Liver (tissue), 9 donors: Measurements from ENCODE around the gene C1QTNF1. TPM values are rescaled to one million over a fixed set of nuclear protein-coding genes. Genes with fewer than 3 reads are reported as not detected.

Experiments
- DNase-seq: peaks from one replicate; pipeline ENCODE4 v3.0.0-alpha.2; 2017; ENCODE audit warnings: low spot score
- H3K27ac ChIP-seq, 2 donors: one replicate each; pipeline ENCODE4 v1.7.0; 2013; ENCODE audit warnings: inconsistent platforms in 2 of 2, low read length in 2 of 2, control low read depth in 1 of 2, low read depth in 1 of 2, mild to moderate bottlenecking in 1 of 2
- H3K27me3 ChIP-seq, 4 donors: one replicate each; pipeline versions ENCODE4 v1.6.1 to v1.7.0; 2013; ENCODE audit warnings: low read length in 3 of 4, inconsistent platforms in 1 of 4, mild to moderate bottlenecking in 1 of 4, moderate library complexity in 1 of 4; ENCODE audit not compliant: control insufficient read depth in 4 of 4, insufficient read depth in 4 of 4
- H3K36me3 ChIP-seq, 4 donors: one replicate each; pipeline versions ENCODE4 v1.6.1 to v1.7.0; 2013; ENCODE audit warnings: low read length in 3 of 4, mild to moderate bottlenecking in 3 of 4, low read depth in 1 of 4, moderate library complexity in 1 of 4; ENCODE audit not compliant: control insufficient read depth in 4 of 4, insufficient read depth in 3 of 4
- H3K4me1 ChIP-seq, 4 donors: one replicate each; pipeline versions ENCODE4 v1.6.1 to v1.7.0; 2013; ENCODE audit warnings: low read length in 3 of 4, mild to moderate bottlenecking in 3 of 4, moderate library complexity in 1 of 4; ENCODE audit not compliant: control insufficient read depth in 4 of 4, insufficient read depth in 4 of 4
- H3K4me3 ChIP-seq, 3 donors: one replicate each; pipeline versions ENCODE4 v1.6.1 to v1.7.0; 2013; ENCODE audit warnings: low read length in 3 of 3, control low read depth in 1 of 3, low read depth in 1 of 3, mild to moderate bottlenecking in 1 of 3
- H3K9ac ChIP-seq, 2 donors: one replicate each; pipeline ENCODE4 v1.7.0; 2013; ENCODE audit warnings: low read length in 2 of 2, mild to moderate bottlenecking in 2 of 2, moderate library complexity in 2 of 2, control low read depth in 1 of 2, low read depth in 1 of 2
- H3K9me3 ChIP-seq, 4 donors: one replicate each; pipeline versions ENCODE4 v1.6.1 to v1.7.0; 2013; ENCODE audit warnings: low read length in 3 of 4; ENCODE audit not compliant: control insufficient read depth in 4 of 4
- ATF3 ChIP-seq: IDR thresholded peaks from 2 replicates; pipeline ENCODE4 v1.6.1; 2016; ENCODE audit warnings: antibody characterized with exemption
- CTCF ChIP-seq: fragments of 150-350 bp; IDR thresholded peaks from 2 replicates; pipeline ENCODE4 v1.5.1; 2017; ENCODE audit warnings: improper control_type of control experiment, low read depth, low read length; ENCODE audit not compliant: missing input control
- EGR1 ChIP-seq, 2 donors: IDR thresholded peaks; 2 replicates each; pipeline ENCODE4 v1.6.1; 2016 to 2018; ENCODE audit warnings: antibody characterized with exemption in 2 of 2, low read depth in 2 of 2
- FOXA1 ChIP-seq: IDR thresholded peaks from 2 replicates; pipeline ENCODE4 v1.6.1; 2016; ENCODE audit warnings: antibody characterized with exemption
- FOXA2 ChIP-seq: IDR thresholded peaks from 2 replicates; pipeline ENCODE4 v1.6.1; 2016; ENCODE audit warnings: antibody characterized with exemption
- GABPA ChIP-seq, 2 donors: IDR thresholded peaks in 1 of 2; conservative IDR thresholded peaks in 1 of 2; 2 replicates each; pipeline ENCODE4 v1.6.1; 2016; ENCODE audit warnings: antibody characterized with exemption in 2 of 2, mild to moderate bottlenecking in 1 of 2, moderate library complexity in 1 of 2
- HNF4A ChIP-seq, 2 donors: conservative IDR thresholded peaks; 2 replicates each; pipeline ENCODE4 v1.6.1; 2016; ENCODE audit warnings: antibody characterized with exemption in 2 of 2, mild to moderate bottlenecking in 2 of 2
- HNF4G ChIP-seq: IDR thresholded peaks from 2 replicates; pipeline ENCODE4 v1.6.1; 2016; ENCODE audit warnings: antibody characterized with exemption
- JUND ChIP-seq, 2 donors: IDR thresholded peaks; 2 replicates each; pipeline ENCODE4 v1.6.1; 2016; ENCODE audit warnings: antibody characterized with exemption in 2 of 2
- MAX ChIP-seq: IDR thresholded peaks from 2 replicates; pipeline ENCODE4 v1.6.1; 2016; ENCODE audit warnings: antibody characterized with exemption
- NR2F2 ChIP-seq: IDR thresholded peaks from 2 replicates; pipeline ENCODE4 v1.6.1; 2016; ENCODE audit warnings: antibody characterized with exemption
- REST ChIP-seq: IDR thresholded peaks from 2 replicates; pipeline ENCODE4 v1.6.1; 2016; ENCODE audit warnings: antibody characterized with exemption, mild to moderate bottlenecking
- RXRA ChIP-seq, 2 donors: IDR thresholded peaks; 2 replicates each; pipeline ENCODE4 v1.6.1; 2017 to 2018; ENCODE audit warnings: antibody characterized with exemption in 2 of 2, mild to moderate bottlenecking in 1 of 2
- SP1 ChIP-seq: IDR thresholded peaks from 2 replicates; pipeline ENCODE4 v1.6.1; 2018; ENCODE audit warnings: antibody characterized with exemption, mild to moderate bottlenecking
- TAF1 ChIP-seq: conservative IDR thresholded peaks from 2 replicates; pipeline ENCODE4 v1.6.1; 2016; ENCODE audit warnings: antibody characterized with exemption, mild to moderate bottlenecking
- ZBTB33 ChIP-seq: IDR thresholded peaks from 2 replicates; pipeline ENCODE4 v1.6.1; 2016; ENCODE audit warnings: antibody characterized with exemption
- WGBS: extraction: QIAGEN DNeasy Blood & Tissue Kit; methylation state at CpG from one replicate; pipeline ENCODE4 v1.1.7; 2013; 5-methylcytosine and 5-hydroxymethylcytosine counted together
- polyA plus RNA-seq, 2 donors: library from polyadenylated mRNA; stranded (reverse) in 1 of 2; unstranded in 1 of 2; fragments of 200-250 nt in 1 of 2; fragments of >200 nt in 1 of 2; fragmentation: Nextera tagmentation in 1 of 2; extraction: Ambion mirVana in 1 of 2; gene quantifications; one replicate each; pipeline versions ENCODE4 v1.2.1 to v1.2.3, GENCODE V29; 2013 to 2015
- total RNA-seq, 2 donors: library from RNA; depleted of rRNA; stranded (reverse); fragments of >200 nt; gene quantifications; one replicate each; pipeline ENCODE4 v1.2.3, GENCODE V29; 2014
- donor health status: healthy.
- donor health status: healthy.
- donor health status: healthy.
- donor health status: healthy.
- donor health status: healthy.

Gene C1QTNF1
- total and polyA plus RNA-seq, 4 donors = 0.56 to 54.6 (median 16.1) TPM

- H3K4me3 ChIP-seq = no peak overlapping the region
- H3K27ac ChIP-seq = no peak overlapping the region
- no peaks in the 10 kb centered on the region for H3K4me1 ChIP-seq
- no peaks in the 10 kb centered on the region for H3K36me3 ChIP-seq
- no peak for DNase-seq
- TF ChIP-seq RXRA (IDR thresholded peaks at IDR 0.05) (no peak), REST (no peak), SP1 (no peak), ATF3 (no peak), HNF4A (conservative IDR thresholded peaks at IDR 0.05) (no peak), ZBTB33 (no peak), FOXA1 (no peak), NR2F2 (no peak)
- 67% methylated on average over 8 of the region's 8 CpGs for WGBS
- no peaks in the 10 kb centered on the region for H3K27me3 ChIP-seq
- H3K9me3 ChIP-seq = no peaks in the 10 kb centered on the region
- no peak overlapping the region for H3K9ac ChIP-seq
Observed at GRCh38 chr17:79034931-79035485, 11.0 kb downstream of the C1QTNF1 start.

GRCh38 chr17:79035686-79036085 is 11.7 kb downstream of the C1QTNF1 start:
- H3K9ac ChIP-seq = no peak overlapping the region
- no peak overlapping the region for H3K27ac ChIP-seq
- WGBS = 91% methylated on average over 6 of the region's 6 CpGs
- no peaks in the 10 kb centered on the region for H3K9me3 ChIP-seq
- no peaks in the 10 kb centered on the region for H3K36me3 ChIP-seq
- no peak overlapping the region for H3K4me3 ChIP-seq
- H3K4me1 ChIP-seq = no peaks in the 10 kb centered on the region
- no peaks in the 10 kb centered on the region for H3K27me3 ChIP-seq
- no peak for TF ChIP-seq MAX
- no peak for TF ChIP-seq SP1
- TF ChIP-seq EGR1 (IDR thresholded peaks at IDR 0.05; ENCODE audit: low read depth in 2 of 2) = no peak
- no peak for TF ChIP-seq HNF4A (conservative IDR thresholded peaks at IDR 0.05)
- no peak for TF ChIP-seq JUND (IDR thresholded peaks at IDR 0.05)
- TF ChIP-seq CTCF = no peak
- TF ChIP-seq ATF3 = no peak
- no peak for TF ChIP-seq FOXA2
- no peak for TF ChIP-seq HNF4G
- TF ChIP-seq TAF1 = no peak
- TF ChIP-seq REST = no peak
- TF ChIP-seq FOXA1 = no peak
- TF ChIP-seq GABPA (IDR thresholded peaks at IDR 0.05 in 1 of 2, conservative IDR thresholded peaks at IDR 0.05 in 1 of 2) = no peak
- DNase-seq = no peak
